ENCODE measurements around the gene CEND1.

CEND1 gene

DNA sequence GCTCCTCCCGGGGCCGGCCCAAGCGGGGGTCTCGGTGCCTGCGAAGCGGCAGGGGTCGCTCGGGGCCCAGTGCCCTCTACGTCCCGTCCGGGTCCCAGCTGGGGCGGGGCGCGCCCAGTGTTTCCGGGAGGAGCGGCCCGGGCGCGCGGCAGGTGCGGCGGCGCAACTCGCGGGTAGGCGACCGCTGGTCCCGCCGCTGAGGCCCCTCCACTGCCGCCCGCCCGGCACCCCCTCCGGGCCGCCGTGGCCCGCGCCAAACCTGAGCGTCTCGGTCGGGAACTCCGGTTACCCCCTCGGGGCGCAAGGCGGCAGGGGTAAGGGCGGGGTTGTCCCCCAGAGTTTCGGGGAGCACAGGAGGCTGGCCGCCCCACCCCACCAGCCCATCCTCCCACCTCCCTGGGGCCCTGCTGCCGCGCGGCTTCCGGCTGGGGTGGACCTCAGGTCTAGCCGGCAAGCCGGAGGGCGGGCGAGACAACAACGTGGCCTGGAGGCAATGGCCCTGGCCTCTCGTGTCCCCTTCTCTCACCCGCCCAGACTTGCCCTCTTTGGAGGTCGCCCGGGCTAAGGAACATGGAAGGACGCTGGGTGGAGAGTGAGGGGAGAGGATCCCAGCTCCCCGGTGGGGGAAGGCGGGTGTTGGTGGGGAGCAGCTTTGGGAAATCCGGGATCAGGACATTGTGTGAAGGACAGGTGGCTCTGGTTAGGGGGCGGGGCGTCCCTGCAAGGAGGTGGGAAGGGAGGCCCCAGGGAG, 37.4 kb upstream of the CEND1 start:
- no peak for DNase-seq (ENCODE audit: low read depth)

- no peak for DNase-seq (ENCODE audit: low read depth)
These were observed 36.9 kb upstream of the CEND1 start for GRCh38 chr11:826836-827145.

- DNase-seq (ENCODE audit: low read depth), result no peak
These were observed 36.3 kb upstream of the CEND1 start for GRCh38 chr11:826227-826621.

GRCh38 chr11:825366-826226, 35.7 kb upstream of the CEND1 start:
- no peak for DNase-seq (ENCODE audit: low read depth)

DNA sequence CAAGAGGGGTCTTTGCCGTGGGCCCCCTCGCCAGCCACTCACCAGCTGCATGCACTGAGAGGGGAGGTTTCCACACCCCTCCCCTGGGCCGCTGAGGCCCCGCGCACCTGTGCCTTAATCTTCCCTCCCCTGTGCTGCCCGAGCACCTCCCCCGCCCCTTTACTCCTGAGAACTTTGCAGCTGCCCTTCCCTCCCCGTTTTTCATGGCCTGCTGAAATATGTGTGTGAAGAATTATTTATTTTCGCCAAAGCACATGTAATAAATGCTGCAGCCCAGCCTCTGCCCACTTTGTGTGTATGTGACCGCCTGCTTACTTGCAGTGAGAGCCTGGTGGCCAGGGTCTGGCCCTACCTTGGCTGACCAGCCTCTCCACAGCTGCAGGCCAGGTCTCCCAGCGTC, 35.1 kb upstream of the CEND1 start:
- no peak for DNase-seq (ENCODE audit: low read depth)

DNA sequence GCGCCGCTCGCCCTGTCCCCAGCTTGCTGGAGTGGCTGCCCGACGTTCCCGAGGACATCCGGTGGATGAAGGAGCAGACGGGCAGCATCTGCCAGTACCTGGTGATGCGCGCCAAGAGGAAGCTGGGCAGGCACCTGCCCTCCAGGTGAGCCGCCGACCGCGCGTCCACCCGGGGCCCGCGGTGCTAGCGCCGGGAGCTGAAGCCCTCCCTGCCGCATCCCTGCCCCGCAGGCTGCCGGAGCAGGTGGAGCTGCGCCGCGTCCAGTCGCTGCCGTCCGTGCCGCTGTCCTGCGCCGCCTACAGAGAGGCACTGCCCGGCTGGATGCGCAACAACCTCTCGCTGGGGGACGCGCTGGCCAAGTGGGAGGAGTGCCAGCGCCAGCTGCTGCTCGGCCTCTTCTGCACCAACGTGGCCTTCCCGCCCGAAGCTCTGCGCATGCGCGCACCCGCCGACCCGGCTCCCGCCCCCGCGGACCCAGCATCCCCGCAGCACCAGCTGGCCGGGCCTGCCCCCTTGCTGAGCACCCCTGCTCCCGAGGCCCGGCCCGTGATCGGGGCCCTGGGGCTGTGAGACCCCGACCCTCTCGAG, 34.5 kb upstream of the CEND1 start:
- DNase-seq (ENCODE audit: low read depth), result no peak

DNA sequence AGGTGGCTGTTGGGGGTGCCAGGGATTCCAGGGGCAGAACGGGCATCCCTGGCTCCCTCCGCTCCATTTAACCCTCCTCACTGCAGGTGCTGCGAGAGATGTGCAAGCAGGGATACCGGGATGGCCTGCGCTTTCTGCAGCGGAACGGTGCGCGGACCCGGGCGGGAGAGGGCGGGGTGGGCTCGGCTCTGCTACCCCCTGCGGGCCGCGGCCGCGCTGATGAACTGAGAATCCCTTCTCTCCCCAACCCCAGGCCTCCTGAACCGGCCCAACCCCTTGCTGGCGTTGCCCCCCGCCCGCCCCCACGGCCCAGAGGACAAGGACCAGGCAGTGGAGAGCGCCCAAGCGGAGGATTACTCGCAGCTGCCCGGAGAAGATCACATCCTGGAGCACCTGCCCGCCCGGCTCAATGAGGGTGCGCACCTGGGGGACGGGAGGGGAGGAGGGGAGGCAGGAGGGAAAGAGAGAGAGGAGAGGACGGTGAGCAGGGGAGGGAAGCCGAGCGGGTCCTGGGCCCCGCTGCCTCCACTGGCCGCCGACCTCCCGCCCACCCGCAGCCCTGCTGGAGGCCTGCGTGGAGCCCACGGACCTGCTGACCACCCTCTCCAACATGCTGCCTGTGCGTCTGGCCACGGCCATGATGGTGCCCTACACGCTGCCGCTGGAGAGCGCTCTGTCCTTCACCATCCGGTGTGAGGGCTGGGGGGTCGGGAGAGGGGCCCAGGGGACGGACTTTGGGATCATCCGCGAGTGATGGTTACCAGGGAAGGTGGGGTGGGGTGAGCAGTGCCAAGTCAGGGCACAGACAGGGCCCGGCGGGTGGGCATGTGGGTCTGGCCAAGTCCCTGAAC, 33.8 kb upstream of the CEND1 start:
- DNase-seq (ENCODE audit: low read depth), result no peak

GRCh38 chr11:821512-822371, 31.9 kb upstream of the CEND1 start:
- no peak for DNase-seq (ENCODE audit: low read depth)

DNA sequence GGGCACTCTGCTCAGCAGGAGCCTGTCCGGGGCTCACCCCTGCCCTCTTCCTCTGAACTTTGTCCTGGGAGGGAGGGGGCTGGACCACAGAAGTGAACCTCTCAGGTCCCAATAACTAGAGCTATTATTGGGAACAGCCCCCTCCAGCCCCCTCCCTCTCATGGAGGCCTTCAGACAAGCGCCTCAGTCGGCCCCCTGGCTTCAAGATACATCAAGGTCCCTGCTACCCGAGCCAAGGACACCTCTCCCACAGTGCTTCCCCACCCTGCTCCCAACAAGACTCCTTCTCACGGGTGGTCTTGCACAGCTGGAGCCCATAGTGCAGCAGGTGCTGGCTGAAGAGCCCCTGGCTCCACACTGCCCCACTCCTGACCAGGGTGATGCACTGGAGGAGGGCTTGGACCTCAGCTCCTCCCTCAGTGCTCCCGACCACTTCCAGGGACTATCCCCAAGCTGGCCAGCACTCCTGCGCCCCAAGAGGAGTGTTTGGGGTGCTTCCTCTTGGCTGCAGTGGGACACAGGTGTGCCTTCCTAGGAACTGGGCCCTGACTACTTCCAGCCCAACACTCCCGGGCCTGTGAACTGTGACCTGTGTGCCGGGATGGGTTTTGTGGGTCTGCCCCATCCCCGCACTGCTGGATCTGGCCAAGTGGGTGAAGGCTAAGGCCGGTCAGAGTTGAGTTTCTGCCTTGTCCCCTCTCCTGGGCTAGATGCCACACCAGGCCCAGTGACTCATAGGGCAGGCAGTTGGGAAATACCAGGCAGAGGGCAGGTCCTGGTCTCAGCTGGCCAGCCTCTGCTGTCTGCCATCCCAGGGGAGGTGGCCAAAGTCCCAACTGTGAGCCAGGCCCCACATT, 31.0 kb upstream of the CEND1 start:
- no peak for DNase-seq (ENCODE audit: low read depth)

DNA sequence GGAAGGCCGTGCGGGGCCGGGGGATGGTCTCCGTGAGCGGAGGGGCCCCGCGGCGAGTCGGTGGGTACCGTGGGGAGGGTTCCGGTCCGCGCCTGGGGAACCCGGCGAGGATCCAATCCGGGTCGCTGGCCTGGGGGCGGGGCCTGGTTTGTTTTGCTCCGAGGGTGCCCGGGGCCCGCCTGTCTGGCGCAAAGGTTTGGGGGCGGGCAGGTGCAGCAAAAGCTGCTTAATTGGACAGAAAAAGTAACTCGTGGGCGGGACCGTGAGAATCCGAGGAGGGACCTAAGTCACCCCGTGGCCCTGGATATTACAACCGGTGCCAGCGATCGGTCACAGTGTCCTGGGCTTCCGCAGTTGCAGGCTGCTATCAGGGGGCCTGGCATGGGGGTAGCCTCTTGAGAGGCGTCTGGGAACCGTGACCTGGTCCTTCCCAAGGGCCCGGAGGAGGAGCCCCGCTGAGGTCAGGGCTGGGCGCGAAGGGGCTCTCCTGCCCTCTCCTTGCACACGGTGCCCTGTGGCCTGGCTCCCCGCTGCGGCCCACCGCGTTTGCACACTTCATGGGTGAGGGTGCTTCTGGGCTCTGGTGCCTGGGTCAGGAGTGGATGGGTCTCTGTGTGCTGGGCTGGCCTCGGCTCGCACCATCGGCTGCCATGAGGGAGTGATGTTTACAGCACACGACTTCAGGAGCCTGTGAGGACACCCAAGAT, 30.2 kb upstream of the CEND1 start:
- no peak for DNase-seq (ENCODE audit: low read depth)

DNA sequence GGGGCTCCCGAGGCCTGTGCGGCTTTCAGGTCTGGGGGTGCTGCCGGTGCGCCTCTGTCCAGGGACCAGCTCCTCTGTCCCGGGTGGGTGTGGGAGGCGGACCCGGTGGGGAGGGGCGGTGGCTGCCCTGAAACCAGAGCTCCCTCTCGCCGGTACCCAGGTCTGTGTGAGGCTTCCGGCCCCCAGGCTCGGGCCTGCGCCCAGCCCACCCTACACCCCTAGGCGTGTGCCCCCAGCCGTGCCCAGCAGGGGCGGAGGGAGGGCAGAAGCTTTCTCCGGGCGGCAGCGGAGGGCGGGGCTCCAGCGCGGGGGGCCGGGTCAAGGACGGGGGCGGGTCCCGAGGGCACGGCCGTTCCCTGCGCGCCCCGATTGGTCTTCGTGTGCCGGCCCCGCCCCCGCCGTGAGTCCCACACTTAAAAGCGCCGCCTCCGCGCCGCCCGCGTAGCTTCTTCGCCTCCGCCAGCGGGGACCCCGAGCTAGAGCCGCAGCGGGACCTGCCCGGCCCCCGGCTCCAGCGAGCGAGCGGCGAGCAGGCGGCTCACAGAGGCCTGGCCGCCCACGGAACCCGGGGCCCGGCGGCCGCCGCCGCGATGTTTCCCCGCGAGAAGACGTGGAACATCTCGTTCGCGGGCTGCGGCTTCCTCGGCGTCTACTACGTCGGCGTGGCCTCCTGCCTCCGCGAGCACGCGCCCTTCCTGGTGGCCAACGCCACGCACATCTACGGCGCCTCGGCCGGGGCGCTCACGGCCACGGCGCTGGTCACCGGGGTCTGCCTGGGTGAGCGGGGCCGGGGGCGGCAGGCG, 29.4 kb upstream of the CEND1 start:
- peak; percentile 68 for DNase-seq (ENCODE audit: low read depth)

- no peak for DNase-seq (ENCODE audit: low read depth)
These were observed 28.7 kb upstream of the CEND1 start, which contains the start of gene PNPLA2 for GRCh38 chr11:818396-819128. Gene PNPLA2 (plus strand): TSS chr11:818914. CDS start chr11:819719, 805 bp downstream.

DNA sequence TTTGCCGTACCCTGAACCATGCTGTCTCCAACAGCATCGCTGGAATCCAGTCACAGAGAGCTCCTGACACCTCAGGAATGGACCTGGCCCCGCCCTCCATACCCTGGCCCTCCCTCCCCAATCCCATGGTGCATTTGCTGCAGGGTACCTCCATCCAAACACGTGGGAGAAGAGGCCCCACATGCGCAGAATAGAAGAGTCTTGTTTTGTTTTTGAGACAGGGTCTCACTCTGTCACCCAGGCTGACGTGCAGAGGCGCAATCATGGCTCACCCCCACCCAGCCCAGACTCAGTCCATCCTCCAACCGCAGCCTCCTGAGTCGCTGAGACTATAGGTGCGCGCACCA, 26.5 kb upstream of the CEND1 start:
- DNase-seq (ENCODE audit: low read depth), result no peak

- DNase-seq (ENCODE audit: low read depth), result no peak
These were observed 26.0 kb upstream of the CEND1 start for GRCh38 chr11:815675-816432.

- DNase-seq (ENCODE audit: low read depth), result no peak
These were observed 23.7 kb upstream of the CEND1 start for GRCh38 chr11:813456-814096.

GRCh38 chr11:813072-813455, 23.2 kb upstream of the CEND1 start:
- DNase-seq (ENCODE audit: low read depth), result no peak

DNA sequence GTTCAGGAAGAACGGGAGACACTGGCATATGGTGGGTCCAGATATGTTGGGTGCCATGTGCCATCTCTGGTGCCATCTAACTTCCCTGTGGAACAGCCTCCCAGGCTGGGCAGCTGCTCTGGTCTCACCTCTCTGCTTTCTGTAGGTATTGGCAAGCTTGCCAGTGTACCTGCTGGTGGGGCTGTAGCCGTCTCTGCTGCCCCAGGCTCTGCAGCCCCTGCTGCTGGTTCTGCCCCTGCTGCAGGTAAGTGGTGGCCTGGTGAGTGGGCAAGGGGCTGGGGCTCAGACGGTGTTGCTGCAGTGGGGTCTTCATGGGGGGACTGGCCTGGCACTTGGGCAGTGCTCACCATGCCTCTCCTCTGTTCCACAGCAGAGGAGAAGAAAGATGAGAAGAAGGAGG, 22.5 kb upstream of the CEND1 start:
- DNase-seq (ENCODE audit: low read depth), result no peak
